Left lung (tissue), 10 donors: ENCODE results near the gene MYADM. TPM values are rescaled to one million over a fixed set of nuclear protein-coding genes. Genes with fewer than 3 reads are reported as not detected.
"Not testable (repeated sequence)": the region's sequence is repeated elsewhere in the genome, so short reads cannot be mapped to it uniquely, and the experiment has no call there.

ENCODE experiments used
- ATAC-seq: fragments of 200-7000 bp; cut with Tn5 transposase; one replicate; pipeline ENCODE4 v1.9.1; 2020; ENCODE audit warnings: moderate library complexity
- DNase-seq, 4 donors: peaks; one replicate each; pipeline ENCODE4 v3.0.0-alpha.2; 2013 to 2020
- H3K27ac ChIP-seq, 2 donors: fragments of 200-600 bp; sonication (generic) in 1 of 2; one replicate each; pipeline versions ENCODE4 v1.5.0 to v1.8.0; 2020 to 2021
- H3K27me3 ChIP-seq, 2 donors: fragments of 200-600 bp; sonication (generic) in 1 of 2; one replicate each; pipeline versions ENCODE4 v1.5.0 to v1.8.0; 2020 to 2021
- H3K36me3 ChIP-seq, 2 donors: fragments of 200-600 bp; sonication (generic) in 1 of 2; one replicate each; pipeline versions ENCODE4 v1.5.0 to v1.8.0; 2020 to 2021
- H3K4me1 ChIP-seq, 2 donors: fragments of 200-600 bp; one replicate each; pipeline ENCODE4 v1.8.0; 2021
- H3K4me3 ChIP-seq, 2 donors: fragments of 200-600 bp; sonication (generic) in 1 of 2; one replicate each; pipeline versions ENCODE4 v1.5.0 to v1.8.0; 2020 to 2021; ENCODE audit warnings: mild to moderate bottlenecking in 1 of 2
- H3K9me3 ChIP-seq, 2 donors: fragments of 200-600 bp; sonication (generic) in 1 of 2; one replicate each; pipeline versions ENCODE4 v1.5.0 to v1.8.0; 2020 to 2021
- intact Hi-C, 2 donors: fragments of 100-400 bp; cut with DNase I; formaldehyde crosslinking; loops; one replicate each; pipeline versions ENCODE4 v1.11.2 to v1.14.2; 2022
- polyA plus RNA-seq, 6 donors: library from polyadenylated mRNA; unstranded; fragments of 120-200 nt; gene quantifications; one replicate each; pipeline ENCODE4 v1.2.1, GENCODE V29; 2013; ENCODE audit not compliant: insufficient read length in 6 of 6
- total RNA-seq, 2 donors: library from RNA; stranded (reverse); fragmentation: NEBNext Ultra II Directional; extraction: Animal tissue kit (Norgen Biotek cat#: 25700); gene quantifications; one replicate each; pipeline ENCODE4 v1.2.1, GENCODE V29; 2021
- TF ChIP-seq, protein P1 (sequence below), 2 donors: fragments of 200-600 bp; sonication (generic) in 1 of 2; IDR thresholded peaks; one replicate each; pipeline versions ENCODE4 v1.5.0 to v1.8.0; 2021; ENCODE audit warnings: antibody characterized with exemption in 2 of 2
- donor health status: DM: no; HTN: yes; CAD: no.
- donor health status: DM: no; HTN: no; CAD: no.

MYADM gene
- total and polyA plus RNA-seq, 8 donors, result 58.9 to 197 (median 102) TPM

DNA sequence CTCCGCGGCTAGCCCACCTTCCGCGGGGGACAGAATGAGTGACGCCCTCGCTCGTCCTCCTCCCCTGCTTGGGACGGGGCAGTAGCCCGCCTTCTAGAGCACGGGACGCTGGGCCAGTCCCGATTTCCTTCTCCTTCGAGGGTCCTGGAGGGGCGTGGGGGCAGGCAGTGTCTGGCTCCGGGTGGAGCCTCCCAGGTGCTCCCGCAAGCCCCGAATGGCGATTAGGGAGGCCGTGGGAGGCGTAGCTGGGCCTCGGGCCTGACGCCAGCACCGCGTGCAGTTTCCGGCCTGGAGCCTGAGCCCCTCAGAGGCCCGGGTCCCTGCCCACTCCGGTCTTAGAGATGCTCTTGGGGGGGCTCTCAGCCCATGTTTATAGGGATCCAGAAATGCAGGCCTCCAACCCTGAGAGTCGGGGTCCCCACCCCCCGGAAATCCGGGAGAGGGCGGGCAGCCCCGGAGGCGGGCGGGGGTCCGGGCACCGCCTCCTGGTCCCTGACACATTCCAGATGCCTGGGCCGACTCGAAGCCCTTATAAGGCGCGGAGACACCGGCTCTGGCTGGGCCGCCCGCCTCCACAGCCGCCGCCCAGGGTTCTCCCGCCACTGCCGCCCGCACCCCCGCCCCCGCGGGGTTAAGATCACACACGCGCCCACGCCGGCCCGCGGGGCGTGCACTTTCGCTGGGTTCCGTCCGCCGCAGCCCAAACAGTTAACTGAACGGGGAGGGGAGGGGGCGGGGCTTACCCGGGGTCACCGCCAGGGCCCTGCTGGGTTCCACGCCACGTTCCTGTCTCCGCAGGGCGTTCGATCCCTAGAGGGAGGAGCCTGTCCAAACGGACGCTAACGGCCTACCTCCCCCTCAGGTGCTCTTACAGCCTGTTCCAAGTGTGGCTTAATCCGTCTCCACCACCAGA lies 1.5 kb downstream of the MYADM start:
- peak overlapping the region; percentile 89 to 95 for H3K27ac ChIP-seq
- ATAC-seq, result peak; percentile 59
- no peaks in the 10 kb centered on the region for H3K9me3 ChIP-seq
- DNase-seq, result peak; percentile 91 to 97 (median 94)
- TF ChIP-seq, protein P1, sequence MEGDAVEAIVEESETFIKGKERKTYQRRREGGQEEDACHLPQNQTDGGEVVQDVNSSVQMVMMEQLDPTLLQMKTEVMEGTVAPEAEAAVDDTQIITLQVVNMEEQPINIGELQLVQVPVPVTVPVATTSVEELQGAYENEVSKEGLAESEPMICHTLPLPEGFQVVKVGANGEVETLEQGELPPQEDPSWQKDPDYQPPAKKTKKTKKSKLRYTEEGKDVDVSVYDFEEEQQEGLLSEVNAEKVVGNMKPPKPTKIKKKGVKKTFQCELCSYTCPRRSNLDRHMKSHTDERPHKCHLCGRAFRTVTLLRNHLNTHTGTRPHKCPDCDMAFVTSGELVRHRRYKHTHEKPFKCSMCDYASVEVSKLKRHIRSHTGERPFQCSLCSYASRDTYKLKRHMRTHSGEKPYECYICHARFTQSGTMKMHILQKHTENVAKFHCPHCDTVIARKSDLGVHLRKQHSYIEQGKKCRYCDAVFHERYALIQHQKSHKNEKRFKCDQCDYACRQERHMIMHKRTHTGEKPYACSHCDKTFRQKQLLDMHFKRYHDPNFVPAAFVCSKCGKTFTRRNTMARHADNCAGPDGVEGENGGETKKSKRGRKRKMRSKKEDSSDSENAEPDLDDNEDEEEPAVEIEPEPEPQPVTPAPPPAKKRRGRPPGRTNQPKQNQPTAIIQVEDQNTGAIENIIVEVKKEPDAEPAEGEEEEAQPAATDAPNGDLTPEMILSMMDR (IDR thresholded peaks at IDR 0.05), result peak in 1 of 2 donors; percentile 58
- intact Hi-C loops, result no loop called here
- H3K27me3 ChIP-seq, result no peaks in the 10 kb centered on the region
- peak overlapping the region; percentile 71 to 83 for H3K4me3 ChIP-seq
- H3K4me1 ChIP-seq, result peaks cover 3 to 70% of the 10 kb centered on the region in 2 donors
- peaks cover 0 to 13% of the 10 kb centered on the region in 2 donors for H3K36me3 ChIP-seq

DNA sequence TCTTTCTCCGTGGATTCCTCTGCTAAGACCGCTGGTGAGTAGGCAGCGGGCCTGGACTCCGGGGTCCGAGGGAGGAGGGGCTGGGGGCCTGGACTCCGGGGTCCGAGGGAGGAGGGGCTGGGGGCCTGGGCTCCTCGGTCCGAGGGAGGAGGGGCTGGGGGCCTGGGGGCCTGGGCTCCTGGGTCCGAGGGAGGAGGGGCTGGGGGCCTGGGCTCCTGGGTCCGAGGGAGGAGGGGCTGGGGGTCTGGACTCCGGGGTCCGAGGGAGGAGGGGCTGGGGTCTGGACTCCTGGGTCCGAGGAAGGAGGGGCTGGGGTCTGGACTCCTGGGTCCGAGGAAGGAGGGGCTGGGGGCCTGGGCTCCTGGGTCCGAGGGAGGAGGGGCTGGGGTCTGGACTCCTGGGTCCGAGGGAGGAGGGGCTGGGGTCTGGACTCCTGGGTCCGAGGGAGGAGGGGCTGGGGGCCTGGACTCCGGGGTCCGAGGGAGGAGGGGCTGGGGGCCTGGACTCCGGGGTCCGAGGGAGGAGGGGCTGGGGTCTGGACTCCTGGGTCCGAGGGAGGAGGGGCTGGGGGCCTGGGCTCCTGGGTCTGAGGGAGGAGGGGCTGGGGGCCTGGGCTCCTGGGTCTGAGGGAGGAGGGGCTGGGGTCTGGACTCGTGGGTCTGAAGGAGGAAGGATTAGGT lies 2.3 kb downstream of the MYADM start:
- H3K9me3 ChIP-seq, DNase-seq, ATAC-seq, intact Hi-C loops, H3K27me3 ChIP-seq: not testable (repeated sequence)
- Histone ChIP-seq H3K4me3 (peak overlapping the region; percentile 71 to 83), H3K27ac (peak overlapping the region; percentile 89 to 95), H3K36me3 (peaks cover 0 to 21% of the 10 kb centered on the region in 2 donors), H3K4me1 (peaks cover 3 to 74% of the 10 kb centered on the region in 2 donors)

GRCh38 chr19:53870485-53870844 lies 2.8 kb downstream of the MYADM start:
- intact Hi-C loops, result no loop called here
- H3K4me3 ChIP-seq, result peak overlapping the region in 1 of 2 donors; percentile 83
- H3K4me1 ChIP-seq, result peaks cover 3 to 74% of the 10 kb centered on the region in 2 donors
- DNase-seq (peak in 2 of 4 donors; percentile 68 to 79), ATAC-seq (no peak)
- no peaks in the 10 kb centered on the region for H3K27me3 ChIP-seq
- H3K36me3 ChIP-seq, result peaks cover 0 to 26% of the 10 kb centered on the region in 2 donors
- peak overlapping the region in 1 of 2 donors; percentile 95 for H3K27ac ChIP-seq
- no peaks in the 10 kb centered on the region for H3K9me3 ChIP-seq
- TF ChIP-seq, protein P1 (IDR thresholded peaks at IDR 0.05), result no peak

DNA sequence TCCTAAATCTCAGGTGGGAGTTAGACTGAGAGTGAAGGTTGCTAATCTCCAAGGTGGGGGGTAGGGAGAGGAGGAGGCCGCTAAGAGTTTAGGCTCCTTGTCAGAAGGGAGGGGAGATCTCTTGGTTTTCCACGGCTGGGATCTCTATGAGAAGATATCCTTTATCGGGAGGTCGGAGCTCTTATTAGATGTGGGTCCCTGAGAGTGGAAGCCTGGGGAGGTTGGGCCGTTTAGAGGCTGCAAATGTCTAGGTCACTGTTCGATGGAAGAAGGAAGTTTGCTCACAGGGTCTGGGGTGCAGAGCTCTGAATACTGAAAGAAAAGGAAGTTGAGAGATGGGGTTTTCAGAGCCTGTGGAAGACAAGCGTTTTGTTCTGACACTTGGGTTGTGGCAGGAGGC lies 3.8 kb downstream of the MYADM start:
- Histone ChIP-seq H3K4me3 (peak overlapping the region in 1 of 2 donors; percentile 20), H3K36me3 (peaks cover 0 to 32% of the 10 kb centered on the region in 2 donors), H3K9me3 (no peaks in the 10 kb centered on the region), H3K27ac (peak overlapping the region; percentile 1 to 95), H3K4me1 (peaks cover 3 to 72% of the 10 kb centered on the region in 2 donors), H3K27me3 (no peaks in the 10 kb centered on the region)
- ATAC-seq, result no peak
- intact Hi-C loops, result no loop called here
- TF ChIP-seq, protein P1 (IDR thresholded peaks at IDR 0.05), result no peak
- DNase-seq, result no peak

DNA sequence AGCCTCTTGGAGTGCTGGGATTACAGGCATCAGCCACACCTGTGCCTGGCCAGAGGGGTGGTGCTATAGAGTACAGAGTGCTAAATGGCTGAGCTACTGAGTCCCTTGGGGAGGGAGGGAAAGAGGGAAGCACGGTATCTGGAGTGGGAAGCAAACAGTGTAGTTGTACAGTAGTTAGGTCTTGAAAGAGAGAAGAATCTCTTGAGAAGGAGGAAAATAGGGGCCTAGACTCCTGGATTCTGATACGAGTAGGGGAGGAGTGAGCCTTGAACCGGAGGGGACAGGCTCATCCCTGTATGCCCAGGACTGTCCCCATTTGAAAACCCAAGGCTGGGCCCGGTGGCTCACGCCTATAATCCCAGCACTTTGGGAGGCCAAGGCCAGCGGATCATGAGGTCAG lies 5.1 kb downstream of the MYADM start:
- ATAC-seq, result no peak
- no peaks in the 10 kb centered on the region for H3K27me3 ChIP-seq
- H3K27ac ChIP-seq, result peak overlapping the region in 1 of 2 donors; percentile 95
- H3K36me3 ChIP-seq, result peaks cover 0 to 32% of the 10 kb centered on the region in 2 donors
- DNase-seq, result no peak
- intact Hi-C loops, result no loop called here
- H3K9me3 ChIP-seq, result no peaks in the 10 kb centered on the region
- H3K4me3 ChIP-seq, result no peak overlapping the region
- peaks cover 3 to 70% of the 10 kb centered on the region in 2 donors for H3K4me1 ChIP-seq
- TF ChIP-seq, protein P1 (IDR thresholded peaks at IDR 0.05), result no peak
